OCI-LY3 (cell line): Measurements from ENCODE around the gene REPS2.

Source experiments
- EZH2phosphoT487 ChIP-seq: fragments of 200-600 bp; shearing (Covaris generic); IDR thresholded peaks from 2 replicates; pipeline ENCODE4 v1.6.1; 2018; ENCODE audit warnings: antibody characterized with exemption, mixed run types, low read depth
- TF ChIP-seq, protein P1 (sequence below): fragments of 200-600, 300-600 bp; sonication (generic); IDR thresholded peaks from 2 replicates; pipeline ENCODE4 v1.5.1; 2014; ENCODE audit warnings: antibody characterized with exemption, low read length, low read depth

DNA sequence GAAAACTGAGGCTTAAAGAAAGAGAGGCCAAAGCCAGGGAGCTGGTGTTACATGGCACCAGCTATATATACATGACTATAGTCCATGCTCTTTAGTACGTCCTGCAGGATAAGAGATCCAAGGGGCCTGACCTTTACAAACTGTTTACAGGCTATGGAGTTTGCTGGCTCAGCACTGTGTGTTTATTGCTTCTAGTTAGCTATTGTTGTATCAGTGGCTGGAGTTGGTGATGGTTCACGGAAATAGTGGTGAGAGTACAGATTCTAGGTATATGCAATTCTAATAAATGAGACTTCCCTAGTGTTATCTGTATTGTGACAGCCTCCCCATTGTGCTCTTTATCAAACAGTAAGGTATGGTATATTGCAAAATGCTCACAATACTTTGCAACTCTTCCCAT is 46.5 kb downstream of the REPS2 start:
- TF ChIP-seq, protein P1, sequence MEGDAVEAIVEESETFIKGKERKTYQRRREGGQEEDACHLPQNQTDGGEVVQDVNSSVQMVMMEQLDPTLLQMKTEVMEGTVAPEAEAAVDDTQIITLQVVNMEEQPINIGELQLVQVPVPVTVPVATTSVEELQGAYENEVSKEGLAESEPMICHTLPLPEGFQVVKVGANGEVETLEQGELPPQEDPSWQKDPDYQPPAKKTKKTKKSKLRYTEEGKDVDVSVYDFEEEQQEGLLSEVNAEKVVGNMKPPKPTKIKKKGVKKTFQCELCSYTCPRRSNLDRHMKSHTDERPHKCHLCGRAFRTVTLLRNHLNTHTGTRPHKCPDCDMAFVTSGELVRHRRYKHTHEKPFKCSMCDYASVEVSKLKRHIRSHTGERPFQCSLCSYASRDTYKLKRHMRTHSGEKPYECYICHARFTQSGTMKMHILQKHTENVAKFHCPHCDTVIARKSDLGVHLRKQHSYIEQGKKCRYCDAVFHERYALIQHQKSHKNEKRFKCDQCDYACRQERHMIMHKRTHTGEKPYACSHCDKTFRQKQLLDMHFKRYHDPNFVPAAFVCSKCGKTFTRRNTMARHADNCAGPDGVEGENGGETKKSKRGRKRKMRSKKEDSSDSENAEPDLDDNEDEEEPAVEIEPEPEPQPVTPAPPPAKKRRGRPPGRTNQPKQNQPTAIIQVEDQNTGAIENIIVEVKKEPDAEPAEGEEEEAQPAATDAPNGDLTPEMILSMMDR: no peak
- TF ChIP-seq EZH2phosphoT487: no peak
